Measurements from ENCODE around the gene DGKQ. TPM values are rescaled to one million over a fixed set of nuclear protein-coding genes. Genes with fewer than 3 reads are reported as not detected.
A peak's percentile ranks its signal among the peaks of the same experiment; 100 is the strongest.

DGKQ gene
- total RNA-seq, 1 donor from 2014 or later, result 26.2 TPM

DNA sequence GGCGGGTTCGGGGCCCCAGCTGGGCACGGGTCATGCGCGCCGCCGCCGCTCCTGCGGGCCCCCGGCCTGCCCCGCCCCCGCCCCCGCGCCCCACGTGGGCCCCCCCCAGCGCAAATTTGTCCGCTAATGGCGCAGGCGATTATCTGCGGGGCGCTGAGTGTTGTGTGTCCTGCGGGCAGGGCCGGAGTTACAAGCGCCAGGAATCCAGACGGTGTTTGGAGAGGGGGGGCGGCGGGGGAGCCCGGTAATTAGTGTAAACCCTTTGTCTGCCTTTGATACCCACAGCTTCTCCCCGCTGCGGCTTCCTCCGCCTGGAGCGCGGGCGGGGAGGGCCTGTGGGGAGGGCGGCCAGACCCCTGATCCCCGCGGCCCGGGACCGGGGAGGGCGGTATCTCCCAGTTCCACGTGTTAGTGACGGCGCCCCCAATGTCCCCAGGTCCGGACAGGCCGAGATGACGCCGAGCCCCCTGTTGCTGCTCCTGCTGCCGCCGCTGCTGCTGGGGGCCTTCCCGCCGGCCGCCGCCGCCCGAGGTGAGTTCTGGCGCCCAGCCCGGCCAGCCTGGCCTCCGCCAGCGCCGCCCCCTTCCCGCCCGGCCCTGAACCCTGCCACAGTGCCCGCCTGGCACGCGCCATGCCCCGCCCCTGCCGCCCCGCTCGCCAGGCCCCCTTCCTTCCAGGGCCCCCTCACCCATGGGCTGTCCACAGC is 38.8 kb upstream of the DGKQ start:
- H3K4me1 Mint-ChIP-seq (ENCODE audit: low read depth, unreplicated experiment), result peaks cover 3% of the 10 kb centered on the region
- H3K4me3 Mint-ChIP-seq (ENCODE audit: unreplicated experiment), result no peak overlapping the region
- no peak for DNase-seq
- H3K36me3 Mint-ChIP-seq (ENCODE audit: unreplicated experiment), result peaks cover 5% of the 10 kb centered on the region
- H3K27ac Mint-ChIP-seq (ENCODE audit: unreplicated experiment), result no peak overlapping the region
- H3K9me3 Mint-ChIP-seq (ENCODE audit: unreplicated experiment), result peaks cover 5% of the 10 kb centered on the region
- TF ChIP-seq, protein P1, sequence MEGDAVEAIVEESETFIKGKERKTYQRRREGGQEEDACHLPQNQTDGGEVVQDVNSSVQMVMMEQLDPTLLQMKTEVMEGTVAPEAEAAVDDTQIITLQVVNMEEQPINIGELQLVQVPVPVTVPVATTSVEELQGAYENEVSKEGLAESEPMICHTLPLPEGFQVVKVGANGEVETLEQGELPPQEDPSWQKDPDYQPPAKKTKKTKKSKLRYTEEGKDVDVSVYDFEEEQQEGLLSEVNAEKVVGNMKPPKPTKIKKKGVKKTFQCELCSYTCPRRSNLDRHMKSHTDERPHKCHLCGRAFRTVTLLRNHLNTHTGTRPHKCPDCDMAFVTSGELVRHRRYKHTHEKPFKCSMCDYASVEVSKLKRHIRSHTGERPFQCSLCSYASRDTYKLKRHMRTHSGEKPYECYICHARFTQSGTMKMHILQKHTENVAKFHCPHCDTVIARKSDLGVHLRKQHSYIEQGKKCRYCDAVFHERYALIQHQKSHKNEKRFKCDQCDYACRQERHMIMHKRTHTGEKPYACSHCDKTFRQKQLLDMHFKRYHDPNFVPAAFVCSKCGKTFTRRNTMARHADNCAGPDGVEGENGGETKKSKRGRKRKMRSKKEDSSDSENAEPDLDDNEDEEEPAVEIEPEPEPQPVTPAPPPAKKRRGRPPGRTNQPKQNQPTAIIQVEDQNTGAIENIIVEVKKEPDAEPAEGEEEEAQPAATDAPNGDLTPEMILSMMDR (IDR thresholded peaks at IDR 0.05; ENCODE audit: partially characterized antibody, unreplicated experiment), result no peak
- H3K27me3 Mint-ChIP-seq (ENCODE audit: unreplicated experiment), result peaks cover 9% of the 10 kb centered on the region

DNA sequence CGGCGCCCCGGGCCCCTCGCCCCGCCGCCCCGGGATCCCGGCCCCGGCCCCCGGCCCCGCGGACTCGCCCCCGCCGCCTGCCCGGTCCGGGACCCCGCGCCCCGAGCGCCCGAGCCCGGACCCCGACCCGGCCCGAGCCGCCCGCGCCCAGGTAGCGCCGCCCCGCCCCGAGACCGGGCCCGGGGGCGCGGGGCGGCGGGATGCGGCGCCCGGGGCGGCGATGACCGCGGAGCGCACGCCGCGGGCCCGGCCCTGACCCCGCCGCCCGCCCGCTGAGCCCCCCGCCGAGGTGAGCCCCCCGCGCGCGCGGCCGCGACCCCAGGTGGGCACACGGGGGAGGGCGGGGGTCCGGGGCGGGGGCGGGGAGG is 38.3 kb upstream of the DGKQ start:
- Mint-ChIP-seq H3K36me3 (ENCODE audit: unreplicated experiment) (peaks cover 5% of the 10 kb centered on the region), H3K27me3 (ENCODE audit: unreplicated experiment) (peaks cover 12% of the 10 kb centered on the region), H3K4me3 (ENCODE audit: unreplicated experiment) (no peak overlapping the region), H3K9me3 (ENCODE audit: unreplicated experiment) (peaks cover 5% of the 10 kb centered on the region), H3K4me1 (ENCODE audit: low read depth, unreplicated experiment) (peaks cover 3% of the 10 kb centered on the region), H3K27ac (ENCODE audit: unreplicated experiment) (no peak overlapping the region)
- DNase-seq, result no peak
- TF ChIP-seq, protein P1 (IDR thresholded peaks at IDR 0.05; ENCODE audit: partially characterized antibody, unreplicated experiment), result no peak

DNA sequence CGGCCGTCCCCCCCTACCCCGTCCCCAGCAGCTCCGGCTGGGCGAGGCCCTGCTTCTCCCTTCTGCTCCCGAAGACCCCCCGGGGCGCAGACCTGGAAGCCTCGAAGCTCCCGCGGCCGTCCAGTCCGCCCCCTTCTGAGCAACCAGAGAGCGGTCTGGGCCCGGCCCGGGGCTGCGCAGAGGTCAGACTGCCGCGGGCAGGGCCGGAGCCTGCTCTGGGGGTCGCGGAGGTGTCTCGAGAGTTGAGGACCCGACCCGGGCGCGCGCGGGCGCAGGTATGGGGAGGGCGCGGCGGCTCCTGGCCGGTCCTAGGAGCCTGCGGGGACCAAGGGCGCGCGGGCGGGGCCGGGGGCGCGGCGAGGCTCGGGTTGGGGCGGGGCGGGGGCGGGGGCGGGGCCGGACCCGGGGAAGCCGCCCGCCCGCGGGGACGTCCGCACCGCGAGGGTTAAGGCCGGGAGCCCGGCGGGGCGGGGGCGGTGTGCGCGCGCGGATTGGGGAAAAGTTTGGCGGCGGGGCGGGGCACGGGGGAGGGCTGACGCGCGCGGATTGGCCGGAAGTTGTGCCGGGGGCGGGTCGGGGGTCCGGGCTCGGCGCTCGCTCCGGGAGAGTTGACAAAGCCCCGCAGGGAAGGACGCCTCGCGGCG is 37.8 kb upstream of the DGKQ start, which contains the start of gene FGFRL1:
TSS of gene FGFRL1 (plus strand) at position 605 of the 644 bp plus-strand sequence. CDS start 860 bp downstream, outside the sequence.
- Mint-ChIP-seq H3K36me3 (ENCODE audit: unreplicated experiment) (peaks cover 5% of the 10 kb centered on the region), H3K27me3 (ENCODE audit: unreplicated experiment) (peaks cover 12% of the 10 kb centered on the region), H3K4me3 (ENCODE audit: unreplicated experiment) (peak within 1 kb of the TSS; percentile 68), H3K9me3 (ENCODE audit: unreplicated experiment) (peaks cover 8% of the 10 kb centered on the region), H3K27ac (ENCODE audit: unreplicated experiment) (no peak within 1 kb of the TSS), H3K4me1 (ENCODE audit: low read depth, unreplicated experiment) (peaks cover 3% of the 10 kb centered on the region)
- DNase-seq, result peak; percentile 75
- TF ChIP-seq, protein P1 (IDR thresholded peaks at IDR 0.05; ENCODE audit: partially characterized antibody, unreplicated experiment), result no peak

- Mint-ChIP-seq H3K9me3 (ENCODE audit: unreplicated experiment) (peaks cover 8% of the 10 kb centered on the region), H3K4me3 (ENCODE audit: unreplicated experiment) (peak overlapping the region; percentile 68), H3K27ac (ENCODE audit: unreplicated experiment) (no peak overlapping the region), H3K36me3 (ENCODE audit: unreplicated experiment) (peaks cover 5% of the 10 kb centered on the region), H3K4me1 (ENCODE audit: low read depth, unreplicated experiment) (peaks cover 3% of the 10 kb centered on the region), H3K27me3 (ENCODE audit: unreplicated experiment) (peaks cover 12% of the 10 kb centered on the region)
- peak; percentile 54 for DNase-seq
- TF ChIP-seq, protein P1 (IDR thresholded peaks at IDR 0.05; ENCODE audit: partially characterized antibody, unreplicated experiment), result no peak
These were observed 37.1 kb upstream of the DGKQ start for GRCh38 chr4:1010395-1011021.

Measured in glutamatergic neuron (in vitro differentiated cells).